ENCODE data around the gene CASZ1. TPM values are rescaled to one million over a fixed set of nuclear protein-coding genes. Genes with fewer than 3 reads are reported as not detected.

Gene CASZ1
- total RNA-seq, 4 donors from 2014 or later, result 140 to 210 (median 169) TPM

GRCh38 chr1:10772711-10773110, 23.7 kb downstream of the CASZ1 start:
- no peak overlapping the region for H3K4me3 ChIP-seq (ENCODE audit: low read depth, poor library complexity, severe bottlenecking)
- no peak for TF ChIP-seq CTCF (IDR thresholded peaks at IDR 0.05)
- no peak for TF ChIP-seq POLR2A (IDR thresholded peaks at IDR 0.05)
- WGBS, 2 donors, result 82 to 86% methylated on average over 7 of the region's 7 CpGs
- DNase-seq (ENCODE audit: low spot score in 2 of 2), result no peak
- intact Hi-C loops (cut with DNase I; ENCODE audit: low total_unique reads), result no loop called here

GRCh38 chr1:10771789-10772188, 24.7 kb downstream of the CASZ1 start:
- 35 to 50% methylated on average over 8 of the region's 8 CpGs for WGBS, 2 donors

GRCh38 chr1:10768552-10768951, 27.9 kb downstream of the CASZ1 start:
- intact Hi-C loops (cut with DNase I; ENCODE audit: low total_unique reads), result no loop called here

More at GRCh38 chr1:10771789-10772188, 24.7 kb downstream of the CASZ1 start:
- intact Hi-C loops (cut with DNase I; ENCODE audit: low total_unique reads), result no loop called here
- H3K4me3 ChIP-seq (ENCODE audit: low read depth, poor library complexity, severe bottlenecking), result no peak overlapping the region
- no peak for TF ChIP-seq CTCF (IDR thresholded peaks at IDR 0.05)
- no peak for TF ChIP-seq POLR2A (IDR thresholded peaks at IDR 0.05)
- no peak for DNase-seq (ENCODE audit: low spot score in 2 of 2)

GRCh38 chr1:10767282-10767681, 29.2 kb downstream of the CASZ1 start:
- intact Hi-C loops (cut with DNase I; ENCODE audit: low total_unique reads), result no loop called here
- 65 to 77% methylated on average over 9 of the region's 9 CpGs for whole genome bisulfite sequencing, 2 donors
- no peak for DNase-seq (ENCODE audit: low spot score in 2 of 2)
- no peak for TF ChIP-seq CTCF (IDR thresholded peaks at IDR 0.05)
- no peak for TF ChIP-seq POLR2A (IDR thresholded peaks at IDR 0.05)
- H3K4me3 ChIP-seq (ENCODE audit: low read depth, poor library complexity, severe bottlenecking), result no peak overlapping the region

More at GRCh38 chr1:10768552-10768951, 27.9 kb downstream of the CASZ1 start:
- H3K4me3 ChIP-seq (ENCODE audit: low read depth, poor library complexity, severe bottlenecking), result no peak overlapping the region
- TF ChIP-seq CTCF (IDR thresholded peaks at IDR 0.05) (no peak), POLR2A (IDR thresholded peaks at IDR 0.05) (no peak)
- 85 to 94% methylated on average over 5 to 7 of the region's 7 CpGs for WGBS, 2 donors
- no peak for DNase-seq (ENCODE audit: low spot score in 2 of 2)

GRCh38 chr1:10765734-10766478, 30.5 kb downstream of the CASZ1 start:
- 32 to 47% methylated on average over 17 of the region's 17 CpGs for WGBS, 2 donors

More at GRCh38 chr1:10765734-10766478, 30.5 kb downstream of the CASZ1 start:
- DNase-seq (ENCODE audit: low spot score in 2 of 2), result peak in 1 of 2 donors; percentile 71
- no peak overlapping the region for H3K4me3 ChIP-seq (ENCODE audit: low read depth, poor library complexity, severe bottlenecking)
- TF ChIP-seq CTCF (IDR thresholded peaks at IDR 0.05) (no peak), POLR2A (IDR thresholded peaks at IDR 0.05) (no peak)
- intact Hi-C loops (cut with DNase I; ENCODE audit: low total_unique reads), result no loop called here

All from lower leg skin (tissue), 4 donors.